ENCODE results near the gene TMPRSS11A.

DNA sequence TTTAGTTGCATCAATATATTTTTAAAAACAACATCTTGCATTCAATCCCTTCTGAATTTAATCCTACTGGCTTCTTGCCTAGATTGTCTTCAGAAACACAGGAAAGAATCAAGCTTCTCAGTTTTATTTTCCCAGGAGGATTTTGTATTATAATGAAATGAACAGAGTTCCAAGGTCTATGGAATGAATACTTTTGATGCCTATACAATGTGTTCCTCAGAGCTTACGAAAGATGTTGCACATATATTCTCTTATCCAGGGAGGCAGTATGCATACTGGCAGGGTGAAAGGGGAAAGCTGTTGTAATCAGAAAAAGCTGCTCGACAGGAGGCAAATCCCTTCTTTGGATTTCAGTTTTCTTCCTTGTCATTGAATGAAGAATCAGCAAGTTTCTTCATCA lies 88.3 kb downstream of the TMPRSS11A start:
- TF ChIP-seq, protein P1, sequence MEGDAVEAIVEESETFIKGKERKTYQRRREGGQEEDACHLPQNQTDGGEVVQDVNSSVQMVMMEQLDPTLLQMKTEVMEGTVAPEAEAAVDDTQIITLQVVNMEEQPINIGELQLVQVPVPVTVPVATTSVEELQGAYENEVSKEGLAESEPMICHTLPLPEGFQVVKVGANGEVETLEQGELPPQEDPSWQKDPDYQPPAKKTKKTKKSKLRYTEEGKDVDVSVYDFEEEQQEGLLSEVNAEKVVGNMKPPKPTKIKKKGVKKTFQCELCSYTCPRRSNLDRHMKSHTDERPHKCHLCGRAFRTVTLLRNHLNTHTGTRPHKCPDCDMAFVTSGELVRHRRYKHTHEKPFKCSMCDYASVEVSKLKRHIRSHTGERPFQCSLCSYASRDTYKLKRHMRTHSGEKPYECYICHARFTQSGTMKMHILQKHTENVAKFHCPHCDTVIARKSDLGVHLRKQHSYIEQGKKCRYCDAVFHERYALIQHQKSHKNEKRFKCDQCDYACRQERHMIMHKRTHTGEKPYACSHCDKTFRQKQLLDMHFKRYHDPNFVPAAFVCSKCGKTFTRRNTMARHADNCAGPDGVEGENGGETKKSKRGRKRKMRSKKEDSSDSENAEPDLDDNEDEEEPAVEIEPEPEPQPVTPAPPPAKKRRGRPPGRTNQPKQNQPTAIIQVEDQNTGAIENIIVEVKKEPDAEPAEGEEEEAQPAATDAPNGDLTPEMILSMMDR (IDR thresholded peaks at IDR 0.05): no peak
- TF ChIP-seq POLR2A (IDR thresholded peaks at IDR 0.05): no peak

All from adrenal gland (tissue), 5 donors.